AML-193 (cell line): ENCODE results near the gene SYNDIG1.

Source experiments
- DNase-seq, 2 experiments: peaks; one replicate each; lab custom pipeline; 2025; lab: John Stamatoyannopoulos, UW

The SYNDIG1 gene

DNA sequence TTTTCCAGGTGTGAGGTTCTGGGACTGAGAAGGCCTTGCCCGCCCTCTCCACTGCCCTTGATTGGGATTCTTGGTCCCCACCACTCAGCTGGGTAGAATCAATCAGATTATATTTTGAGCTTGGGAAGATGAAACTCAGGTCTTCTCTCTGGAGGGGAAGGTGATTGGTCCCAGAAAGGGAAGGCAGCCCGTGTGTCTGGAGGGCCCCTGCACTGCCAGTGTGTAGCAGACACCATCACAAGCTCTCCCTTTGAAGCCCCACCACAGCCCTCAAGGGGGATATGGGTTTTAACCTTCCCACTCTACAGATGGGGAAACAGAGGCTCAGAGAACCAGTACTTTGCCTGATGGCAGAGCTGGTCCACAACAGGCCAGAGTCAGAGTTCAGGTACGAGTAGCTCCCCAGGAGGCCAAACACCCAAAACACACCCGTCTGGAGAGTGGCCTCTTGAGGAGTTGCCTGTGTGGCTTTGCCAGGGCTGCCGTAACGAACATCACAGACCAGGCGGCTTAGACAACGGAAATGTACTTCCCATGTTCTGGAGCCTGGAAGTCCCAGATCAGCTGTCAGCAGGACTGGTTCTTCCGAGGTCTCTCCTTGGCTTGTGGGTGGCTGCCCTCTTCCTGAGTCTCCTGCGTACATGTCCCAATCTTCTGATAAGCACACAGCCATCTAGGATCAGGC is 205.6 kb downstream of the SYNDIG1 start:
- no peak for DNase-seq

- no peak for DNase-seq
Observed at GRCh38 chr20:24675651-24676352, 206.4 kb downstream of the SYNDIG1 start.

GRCh38 chr20:24676353-24676977 is 207.0 kb downstream of the SYNDIG1 start:
- DNase-seq: no peak

- DNase-seq: no peak
Observed at GRCh38 chr20:24676978-24677370, 207.5 kb downstream of the SYNDIG1 start.

GRCh38 chr20:24677626-24678315 is 208.3 kb downstream of the SYNDIG1 start:
- DNase-seq: no peak

DNA sequence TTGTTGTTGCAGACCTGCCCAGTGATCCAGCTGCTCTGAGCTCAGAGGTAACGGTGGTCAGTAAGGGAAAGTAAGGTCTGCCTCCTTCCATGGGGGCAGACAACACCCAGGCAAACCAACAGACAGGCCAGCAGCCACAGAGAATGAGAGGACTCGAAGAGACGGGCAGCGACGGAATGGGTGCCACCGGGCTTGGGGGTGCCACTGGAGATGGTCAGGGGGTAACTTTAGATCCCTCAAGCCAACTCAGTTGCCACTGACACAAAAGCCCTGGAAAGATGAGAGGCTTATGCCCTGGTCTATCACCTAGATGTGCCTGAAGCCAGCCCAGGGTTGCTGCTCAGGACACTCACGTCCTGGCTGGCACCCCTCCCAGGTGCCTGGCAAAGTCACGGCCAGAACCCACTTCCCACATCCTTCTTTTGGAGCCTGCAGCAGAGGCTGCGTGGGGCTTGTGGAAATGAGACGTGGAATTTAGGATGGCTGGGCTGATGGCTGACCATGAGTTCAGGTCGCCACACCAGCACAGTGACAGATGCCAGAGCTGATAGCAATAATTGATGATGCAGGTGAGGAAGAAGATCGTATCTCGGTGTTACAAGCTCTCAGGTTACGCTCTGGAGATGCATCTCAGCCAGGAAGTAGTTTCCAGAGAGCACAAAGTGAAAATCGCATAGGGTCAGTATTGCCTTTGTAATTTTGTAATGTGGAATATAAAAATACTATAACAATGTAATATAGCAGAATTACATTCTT is 209.1 kb downstream of the SYNDIG1 start:
- no peak for DNase-seq

GRCh38 chr20:24679448-24680047 is 210.1 kb downstream of the SYNDIG1 start:
- no peak for DNase-seq

DNA sequence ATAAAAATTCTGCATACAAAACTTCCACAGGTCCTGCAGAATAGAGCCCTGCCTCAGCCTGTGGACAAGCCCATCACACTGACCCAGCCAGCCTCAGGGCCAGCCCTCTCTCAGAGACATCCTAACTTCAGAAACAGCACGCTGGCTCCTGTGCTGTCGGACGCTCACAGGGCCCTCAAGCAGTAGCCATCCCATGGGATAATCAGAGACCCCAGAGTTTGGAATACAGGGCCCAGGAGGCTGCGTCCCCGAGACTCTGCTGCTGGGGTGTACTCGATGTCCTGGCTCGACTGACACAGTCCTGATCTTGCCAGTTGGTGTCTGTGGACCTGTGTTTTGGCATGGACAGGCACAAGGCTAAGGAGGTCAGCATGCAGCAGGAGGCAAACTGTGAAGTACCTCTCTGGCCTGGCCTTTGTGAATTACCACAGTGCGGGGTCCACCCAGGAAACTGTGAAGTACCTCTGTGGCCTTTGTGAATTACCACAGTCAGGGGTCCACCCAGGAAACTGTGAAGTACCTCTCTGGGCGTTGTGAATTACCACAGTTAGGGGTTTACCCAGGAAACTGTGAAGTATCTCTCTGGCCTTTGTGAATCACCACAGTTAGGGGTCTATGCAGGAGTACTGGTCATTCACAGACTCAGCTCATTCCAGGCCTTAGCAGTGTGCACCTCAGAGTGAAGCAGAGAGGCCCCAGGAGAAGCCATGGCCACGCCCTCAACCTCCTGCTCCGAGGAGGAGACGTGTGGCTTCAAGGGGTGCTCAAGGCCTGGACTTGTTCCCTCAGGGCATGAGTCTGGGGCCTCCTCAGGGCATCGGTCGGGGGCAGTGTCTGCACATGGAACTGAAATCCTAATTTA is 212.4 kb downstream of the SYNDIG1 start:
- DNase-seq: no peak

- no peak for DNase-seq
Observed at GRCh38 chr20:24682496-24682985, 213.1 kb downstream of the SYNDIG1 start.

DNA sequence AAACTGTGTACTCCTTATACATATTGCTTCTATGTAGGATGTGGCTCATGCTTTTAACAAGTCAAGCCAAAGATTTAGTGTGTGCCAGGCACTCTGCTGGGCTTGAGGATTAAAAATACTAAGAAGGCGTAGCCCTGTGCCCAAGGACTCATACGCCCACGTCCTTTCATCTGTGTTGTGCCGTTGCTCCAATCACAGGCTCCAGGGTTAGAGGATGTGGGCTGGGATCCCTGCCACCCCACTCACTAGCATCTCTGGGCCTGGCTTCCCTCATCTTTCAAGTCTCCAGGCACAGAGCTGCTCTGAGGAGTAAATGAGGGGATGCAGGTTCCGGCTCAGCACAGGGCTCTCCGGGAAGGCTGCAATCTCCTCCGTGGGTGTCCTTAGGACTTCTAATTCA is 214.2 kb downstream of the SYNDIG1 start:
- no peak for DNase-seq

GRCh38 chr20:24684421-24684871 is 215.0 kb downstream of the SYNDIG1 start:
- DNase-seq: no peak

DNA sequence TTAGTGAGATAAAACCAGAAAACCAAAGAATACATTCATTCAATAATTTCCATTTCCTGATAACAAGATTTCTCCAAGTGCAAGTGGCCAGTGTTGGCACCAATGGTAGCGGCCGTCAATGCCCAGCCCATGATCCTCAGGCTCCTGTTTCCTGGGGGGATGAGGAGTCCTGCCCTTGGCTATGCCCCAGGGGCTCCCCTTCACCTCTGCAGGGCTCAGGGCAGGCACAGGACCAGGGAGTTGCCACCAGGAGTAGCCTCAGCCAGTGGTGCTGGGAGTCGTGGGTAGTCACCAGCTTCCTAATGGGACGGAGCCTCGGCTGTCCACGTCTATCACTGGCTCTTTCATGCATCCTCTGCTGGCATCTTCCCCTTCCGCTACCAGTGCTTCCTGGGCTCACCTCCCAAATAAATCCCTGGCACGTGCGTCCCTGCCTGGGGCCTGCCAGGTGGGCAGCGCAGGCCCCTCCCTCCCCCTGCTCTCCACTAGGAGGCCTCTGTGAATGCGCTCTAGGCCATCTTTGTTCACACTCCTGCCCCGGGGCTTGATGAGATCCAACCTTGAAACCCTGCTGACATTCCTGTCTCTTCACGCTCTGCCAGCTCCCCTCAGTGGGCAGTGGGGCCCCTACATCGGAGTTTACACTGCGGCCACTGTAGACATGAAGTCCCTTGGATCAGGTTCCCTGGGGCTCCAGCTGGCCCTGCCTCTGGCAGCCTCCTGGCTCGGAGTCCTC is 215.7 kb downstream of the SYNDIG1 start:
- no peak for DNase-seq

DNA sequence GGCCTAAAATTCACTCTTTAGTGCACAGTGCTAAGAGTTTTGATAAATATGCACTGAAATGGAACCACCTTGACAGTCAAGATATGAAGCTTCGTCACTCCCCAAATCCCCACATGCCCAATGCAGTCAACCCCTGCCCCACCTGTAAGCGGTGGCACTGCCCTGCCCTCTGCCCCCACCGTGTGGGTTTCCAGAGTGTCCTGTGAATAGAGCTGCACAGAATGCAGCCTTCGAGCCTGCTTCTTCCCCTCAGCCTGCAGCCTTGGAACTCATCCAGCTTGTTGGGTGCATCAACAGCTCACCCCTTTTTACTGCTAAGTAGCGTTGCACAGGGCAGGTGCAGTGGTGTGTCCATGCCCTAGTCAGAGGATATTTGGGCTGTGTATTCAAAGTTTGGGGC is 216.3 kb downstream of the SYNDIG1 start:
- no peak for DNase-seq

DNA sequence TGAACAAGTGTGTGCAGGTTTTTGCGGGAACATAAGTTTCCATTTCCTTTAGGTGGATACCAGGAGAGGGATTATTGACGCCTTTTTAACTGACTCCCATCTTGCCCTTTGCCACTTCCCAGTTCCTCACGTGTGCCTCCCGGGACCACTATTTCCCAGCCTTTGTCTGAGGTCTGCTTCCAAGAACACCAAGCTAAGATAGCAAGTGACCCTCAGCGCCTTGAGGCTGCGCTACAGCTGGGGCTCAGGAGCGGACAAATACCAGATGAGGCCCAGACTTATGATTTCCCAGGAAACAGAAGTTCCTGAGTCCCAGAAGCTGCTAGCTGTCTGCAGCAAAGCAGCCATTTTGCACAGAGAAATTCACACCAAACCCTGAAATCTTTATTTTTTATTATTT is 216.7 kb downstream of the SYNDIG1 start:
- DNase-seq: no peak

DNA sequence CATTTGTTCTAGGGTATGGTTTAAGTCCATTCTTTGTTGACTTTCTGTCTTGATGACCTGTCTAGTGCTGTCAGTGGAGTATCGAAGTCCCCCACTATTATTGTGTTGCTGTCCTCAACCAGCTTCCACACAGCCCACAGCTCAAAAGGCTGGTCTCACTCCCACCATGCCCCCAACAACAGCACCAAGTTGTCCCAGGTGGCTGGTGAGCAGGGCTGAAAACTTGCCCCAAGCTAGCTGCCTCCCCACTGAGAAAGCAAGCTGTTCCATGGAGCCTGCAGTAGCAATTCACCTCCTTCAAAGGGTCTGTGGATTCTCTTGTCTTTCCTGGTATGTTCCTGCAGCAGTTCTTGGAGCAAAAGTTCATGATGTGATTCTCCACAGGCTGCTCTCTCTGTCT is 221.0 kb downstream of the SYNDIG1 start:
- DNase-seq: no peak

DNA sequence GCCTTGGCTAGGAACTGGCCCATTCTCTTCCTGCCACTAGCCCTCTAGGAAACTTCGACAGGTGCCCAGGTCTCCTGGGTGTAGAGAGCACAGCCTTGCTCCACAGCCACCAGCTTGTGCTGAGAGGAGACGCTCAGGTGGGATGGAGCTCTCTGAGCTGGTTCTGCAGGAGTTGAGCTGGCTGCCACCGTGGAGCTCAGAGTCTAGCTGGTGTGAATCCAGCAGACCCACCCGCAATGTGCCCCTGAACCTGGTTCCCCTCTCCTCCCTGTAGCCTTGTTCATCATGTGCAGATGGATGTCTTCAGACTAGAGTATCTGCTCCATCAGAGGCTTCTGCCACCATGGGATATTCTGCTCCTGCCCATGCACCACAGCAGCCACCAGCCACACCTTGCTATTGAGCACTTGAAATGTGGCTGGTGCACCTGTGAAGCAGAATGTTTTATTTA is 222.5 kb downstream of the SYNDIG1 start:
- DNase-seq: no peak

GRCh38 chr20:24692446-24693200 is 223.2 kb downstream of the SYNDIG1 start:
- DNase-seq: no peak

DNA sequence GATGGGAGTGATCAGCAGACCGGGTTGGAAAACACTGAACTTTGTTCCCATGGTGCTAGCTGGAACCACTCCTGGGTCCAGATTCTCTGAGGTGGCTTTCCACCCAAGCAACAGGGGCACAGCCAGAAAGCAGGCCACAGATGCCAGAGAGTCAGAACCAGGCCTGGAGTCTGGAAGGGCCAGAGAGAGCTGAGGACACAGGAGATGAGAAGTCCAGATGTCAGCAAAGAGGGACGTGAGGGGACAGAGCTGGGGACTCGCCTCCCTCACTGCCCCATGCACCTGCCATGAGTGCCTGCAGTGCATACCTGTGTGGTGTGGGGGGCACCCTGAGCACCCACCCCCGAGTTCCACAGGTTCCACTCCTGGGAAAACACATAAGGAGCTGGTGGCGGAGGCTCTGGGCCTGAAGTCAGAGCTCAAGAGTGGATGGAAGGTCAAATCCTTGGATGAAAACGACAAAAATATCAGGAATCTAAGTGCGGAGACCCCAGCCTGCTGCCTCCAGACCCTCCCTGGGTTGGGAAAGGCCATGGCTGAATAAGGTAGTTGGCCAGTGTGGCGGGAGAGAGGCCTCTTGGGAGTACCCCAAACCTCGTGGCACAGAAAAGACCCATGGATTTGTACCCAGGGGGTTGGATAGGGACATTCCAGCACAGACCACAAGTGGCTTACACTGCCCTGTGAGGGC is 224.2 kb downstream of the SYNDIG1 start:
- no peak for DNase-seq
